Globus pallidus (tissue), 1 donor: ENCODE data around the gene IKZF2.

Source experiments
- DNase-seq: peaks from one replicate; pipeline ENCODE4 v3.0.0-alpha.2; 2015; ENCODE audit warnings: low spot score

The IKZF2 gene

GRCh38 chr2:212958757-212959295 is 192.6 kb downstream of the IKZF2 start:
- no peak for DNase-seq

- no peak for DNase-seq
These were observed 193.3 kb downstream of the IKZF2 start for GRCh38 chr2:212958133-212958532.

GRCh38 chr2:212957624-212958023 is 193.8 kb downstream of the IKZF2 start:
- no peak for DNase-seq

- no peak for DNase-seq
These were observed 194.5 kb downstream of the IKZF2 start for GRCh38 chr2:212956665-212957607.

GRCh38 chr2:212953170-212953920 is 198.1 kb downstream of the IKZF2 start:
- DNase-seq: no peak

GRCh38 chr2:212949786-212950185 is 201.6 kb downstream of the IKZF2 start:
- DNase-seq: no peak
